HG03064 (cell line): ENCODE data around the gene PIK3CA.
"Not testable (repeated sequence)": the region's sequence is repeated elsewhere in the genome, so short reads cannot be mapped to it uniquely, and the experiment has no call there.

Source experiments
- ATAC-seq: cut with Tn5 transposase; IDR thresholded peaks from one replicate; pipeline ENCODE4 v1.9.1; 2021; ENCODE audit warnings: low read depth; ENCODE audit not compliant: unreplicated experiment

PIK3CA gene

DNA sequence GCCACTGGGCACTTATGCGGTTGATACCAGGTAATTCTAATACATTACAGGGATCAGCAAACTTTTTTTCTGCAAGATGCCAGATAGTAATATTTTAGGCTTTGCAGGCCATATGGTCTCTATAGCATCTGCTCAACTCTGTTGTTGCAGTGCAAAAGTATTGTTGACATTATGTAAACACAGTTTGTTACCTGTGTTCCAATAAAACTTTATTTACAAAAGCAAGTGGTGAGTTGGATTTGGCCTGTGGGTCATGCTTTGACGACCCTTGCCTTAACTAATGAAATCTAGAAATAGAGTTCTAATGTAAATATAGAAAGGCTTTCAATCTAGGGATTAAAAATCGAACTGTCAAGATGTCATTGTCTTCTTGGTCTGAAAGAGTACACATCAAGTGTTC is 44.4 kb downstream of the PIK3CA start:
- ATAC-seq, result no peak

DNA sequence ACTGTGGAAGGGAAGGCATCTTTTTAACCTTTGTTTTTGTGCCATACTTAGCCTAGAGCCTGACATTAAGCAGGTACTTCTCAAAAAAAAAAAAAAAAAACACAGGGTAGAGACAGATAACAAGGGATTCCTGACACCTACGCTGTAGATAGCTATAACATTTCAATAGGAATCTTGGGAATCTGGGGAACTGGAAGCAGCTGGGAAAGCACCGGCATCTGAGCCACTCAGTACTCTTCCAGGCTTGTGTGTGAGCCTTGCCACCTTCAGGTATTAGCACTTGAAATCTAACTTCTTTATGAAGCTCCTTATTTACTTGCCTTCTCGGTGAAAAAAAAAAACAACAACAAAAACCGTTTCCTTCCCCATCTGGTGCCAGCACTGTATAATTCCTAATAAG is 46.8 kb downstream of the PIK3CA start:
- no peak for ATAC-seq

DNA sequence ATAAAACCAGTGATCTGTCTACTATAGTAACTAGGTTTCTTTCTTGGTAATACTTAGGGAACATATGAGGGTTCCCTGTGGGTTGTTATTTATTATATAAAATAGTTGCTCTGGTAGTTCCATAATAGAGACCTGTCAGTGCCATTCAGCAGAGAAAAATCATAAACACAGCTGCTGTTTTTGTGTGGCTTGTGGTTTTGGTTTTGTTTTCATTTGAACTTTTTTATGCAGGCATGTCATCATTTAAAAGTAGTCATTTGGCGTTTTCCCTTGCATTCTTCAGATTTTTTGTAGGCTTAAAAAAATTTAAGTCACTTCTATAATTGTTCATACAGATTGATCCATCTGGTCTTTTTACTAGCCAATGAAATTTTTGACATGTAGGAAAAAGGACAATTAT is 47.9 kb downstream of the PIK3CA start:
- peak; percentile 86 for ATAC-seq

- no peak for ATAC-seq
These were observed 48.5 kb downstream of the PIK3CA start for GRCh38 chr3:179196700-179197099.

DNA sequence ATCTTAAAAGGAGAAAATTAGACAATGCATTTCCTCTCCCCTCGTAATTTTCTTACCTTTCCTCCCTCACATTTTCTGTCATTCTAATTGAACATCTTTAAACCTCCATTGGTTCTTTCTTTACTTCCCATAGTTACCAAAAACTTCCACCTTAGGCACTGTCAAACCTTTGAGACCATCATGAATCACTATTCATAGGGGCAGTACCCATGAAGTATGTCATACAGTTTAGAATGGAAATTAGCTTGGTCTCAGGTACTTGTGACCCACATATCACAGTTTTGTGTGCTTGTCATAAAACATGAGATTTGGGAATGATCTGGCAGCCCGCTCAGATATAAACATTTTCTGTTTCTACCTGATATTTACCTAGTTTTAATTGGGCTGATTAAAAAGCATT is 52.6 kb downstream of the PIK3CA start:
- no peak for ATAC-seq

GRCh38 chr3:179215550-179215949 is 67.4 kb downstream of the PIK3CA start:
- not testable (repeated sequence) for ATAC-seq

GRCh38 chr3:179218213-179218612 is 70.1 kb downstream of the PIK3CA start:
- not testable (repeated sequence) for ATAC-seq

- no peak for ATAC-seq
These were observed 75.4 kb downstream of the PIK3CA start for GRCh38 chr3:179223548-179223947.

DNA sequence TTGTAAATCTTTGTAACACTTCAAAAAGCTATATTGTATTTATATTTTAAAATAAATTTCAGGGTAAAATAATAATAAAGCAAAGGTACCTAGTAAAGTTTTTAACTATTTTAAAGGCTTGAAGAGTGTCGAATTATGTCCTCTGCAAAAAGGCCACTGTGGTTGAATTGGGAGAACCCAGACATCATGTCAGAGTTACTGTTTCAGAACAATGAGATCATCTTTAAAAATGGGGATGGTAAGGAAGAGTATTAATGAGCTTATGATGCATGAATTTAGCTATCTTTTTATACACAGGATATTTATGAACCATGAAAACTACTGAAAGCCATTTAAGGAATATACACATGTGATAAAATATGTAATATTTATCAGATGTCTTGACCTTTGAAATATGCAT is 76.4 kb downstream of the PIK3CA start:
- no peak for ATAC-seq

DNA sequence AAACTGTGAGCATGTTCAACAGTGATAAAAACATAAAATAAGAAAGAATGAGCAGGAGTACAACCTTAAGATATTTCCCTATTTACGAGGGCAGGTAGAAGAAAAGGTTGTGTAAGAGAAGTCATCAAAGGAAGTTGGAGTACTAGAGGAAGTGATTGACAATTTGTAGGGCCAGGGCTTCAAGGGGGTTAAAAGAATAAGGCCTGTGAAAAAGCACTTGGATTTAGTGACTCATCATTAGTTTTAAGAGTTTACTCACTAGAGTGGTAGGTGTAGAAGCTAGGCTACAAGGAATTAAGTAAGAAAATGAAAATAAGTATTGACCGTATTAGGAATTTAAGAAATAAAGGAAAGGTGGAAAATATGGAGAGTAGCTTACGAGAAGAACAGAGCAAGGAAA is 79.2 kb downstream of the PIK3CA start:
- ATAC-seq, result no peak

DNA sequence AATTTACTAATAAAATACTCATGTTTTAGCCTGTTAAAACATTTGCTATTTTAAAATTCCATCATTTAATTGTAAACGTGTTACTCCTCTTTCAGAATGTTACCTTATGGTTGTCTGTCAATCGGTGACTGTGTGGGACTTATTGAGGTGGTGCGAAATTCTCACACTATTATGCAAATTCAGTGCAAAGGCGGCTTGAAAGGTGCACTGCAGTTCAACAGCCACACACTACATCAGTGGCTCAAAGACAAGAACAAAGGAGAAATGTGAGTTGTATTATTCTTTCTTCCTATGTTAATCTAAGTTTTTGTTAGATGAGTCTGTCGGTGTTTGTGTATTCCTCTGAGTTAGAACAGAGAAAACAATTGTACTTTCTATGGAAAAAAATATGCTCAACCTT is 81.0 kb downstream of the PIK3CA start:
- ATAC-seq, result no peak

DNA sequence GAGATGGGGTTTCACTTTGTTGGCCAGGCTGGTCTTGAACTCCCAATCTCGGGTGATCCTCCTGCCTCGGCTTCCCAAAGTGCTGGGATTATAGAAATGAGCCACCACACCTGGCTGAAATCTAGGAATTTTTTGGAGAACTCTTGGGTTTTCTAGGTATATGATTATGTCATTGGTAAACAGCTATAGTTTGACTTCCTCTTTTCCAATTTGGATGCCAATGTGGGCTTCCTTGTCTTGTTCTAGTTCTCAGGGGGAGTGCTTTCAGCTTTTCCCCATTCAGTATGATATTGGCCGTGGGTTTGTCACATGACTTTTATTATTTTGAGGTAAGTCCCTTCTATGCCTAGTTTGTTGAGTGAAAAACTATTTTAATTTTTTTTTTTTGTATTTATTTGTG is 84.9 kb downstream of the PIK3CA start:
- ATAC-seq, result no peak

DNA sequence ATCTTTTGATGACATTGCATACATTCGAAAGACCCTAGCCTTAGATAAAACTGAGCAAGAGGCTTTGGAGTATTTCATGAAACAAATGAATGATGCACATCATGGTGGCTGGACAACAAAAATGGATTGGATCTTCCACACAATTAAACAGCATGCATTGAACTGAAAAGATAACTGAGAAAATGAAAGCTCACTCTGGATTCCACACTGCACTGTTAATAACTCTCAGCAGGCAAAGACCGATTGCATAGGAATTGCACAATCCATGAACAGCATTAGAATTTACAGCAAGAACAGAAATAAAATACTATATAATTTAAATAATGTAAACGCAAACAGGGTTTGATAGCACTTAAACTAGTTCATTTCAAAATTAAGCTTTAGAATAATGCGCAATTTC is 86.0 kb downstream of the PIK3CA start:
- no peak for ATAC-seq

GRCh38 chr3:179236669-179237301 is 88.6 kb downstream of the PIK3CA start:
- peak; percentile 70 for ATAC-seq

- ATAC-seq, result peak; percentile 43
These were observed 92.1 kb downstream of the PIK3CA start for GRCh38 chr3:179240299-179240698.

- not testable (repeated sequence) for ATAC-seq
These were observed 94.7 kb downstream of the PIK3CA start for GRCh38 chr3:179242859-179243258.

GRCh38 chr3:179244878-179245277 is 96.7 kb downstream of the PIK3CA start:
- no peak for ATAC-seq

DNA sequence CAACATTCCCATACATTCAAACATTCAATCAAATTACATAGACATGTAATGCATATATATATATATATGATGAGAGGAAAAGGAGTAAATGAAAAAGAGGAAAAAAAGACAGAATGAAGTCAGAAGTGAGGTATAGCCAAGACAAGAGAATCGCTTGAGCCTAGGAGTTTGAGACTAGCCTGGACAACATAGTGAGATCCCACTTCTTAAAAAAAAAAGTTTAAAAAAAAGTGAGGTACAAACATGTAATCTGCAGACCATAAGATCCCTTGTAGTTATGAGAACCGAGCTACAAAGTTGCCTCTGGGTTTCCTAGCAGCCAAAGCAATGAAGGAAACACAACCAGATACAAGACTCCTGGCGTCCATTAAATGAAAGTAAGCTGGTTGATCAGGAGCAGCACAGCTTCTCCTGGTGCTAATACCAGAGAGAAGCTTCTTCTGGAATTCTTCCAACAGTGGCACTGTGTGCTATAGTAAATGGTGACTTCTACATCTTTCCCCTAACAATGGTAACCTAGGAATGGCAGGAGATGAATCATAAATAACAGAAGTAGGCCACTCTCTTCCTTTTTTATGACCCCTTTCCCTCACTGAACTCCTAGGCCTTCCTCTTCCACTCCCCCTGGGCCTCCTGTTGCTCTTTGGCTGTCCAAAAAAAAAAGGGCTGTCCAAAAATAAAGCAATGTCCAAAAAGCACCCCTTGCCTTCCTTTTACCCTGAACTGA is 99.3 kb downstream of the PIK3CA start:
- ATAC-seq, result no peak

- no peak for ATAC-seq
These were observed 102.8 kb downstream of the PIK3CA start, which contains the start of gene KCNMB3 for GRCh38 chr3:179250803-179251476. KCNMB3 (minus strand) TSS chr3:179251114; CDS start chr3:179250990, 124 bp downstream.

- no peak for ATAC-seq
These were observed 108.7 kb downstream of the PIK3CA start for GRCh38 chr3:179256813-179257212.

- ATAC-seq, result not testable (repeated sequence)
These were observed 109.6 kb downstream of the PIK3CA start for GRCh38 chr3:179257742-179258141.

GRCh38 chr3:179258820-179259219 is 110.7 kb downstream of the PIK3CA start:
- no peak for ATAC-seq
